Stimulated activated naive B cell treated with anti-CD40 and anti-IgM and Interleukin-4, amounts not matched to agents 10 μg/mL and 1 μg/mL and 100 μg/mL, for 72 hours (primary cell): ENCODE results near the gene CEP164.

ENCODE experiments used
- ATAC-seq, 2 donors: fragments of 150-1000 bp; cut with Tn5 transposase; replicated peaks; 2 replicates each; pipeline ENCODE4 v1.10.0; 2021; ENCODE audit warnings: moderate library complexity in 1 of 2
- DNase-seq: peaks from one replicate; pipeline ENCODE4 v3.0.0; 2021
- H3K27ac Mint-ChIP-seq: one replicate; pipeline ENCODE4 v1.8.0; 2022; ENCODE audit warnings: mild to moderate bottlenecking, mixed read lengths
- H3K27me3 Mint-ChIP-seq, 2 donors: one replicate each; pipeline ENCODE4 v1.8.0; 2022; ENCODE audit warnings: mixed read lengths in 2 of 2
- H3K36me3 Mint-ChIP-seq, 2 donors: one replicate each; pipeline ENCODE4 v1.8.0; 2022; ENCODE audit warnings: mixed read lengths in 2 of 2, mild to moderate bottlenecking in 1 of 2
- H3K4me1 Mint-ChIP-seq, 2 donors: one replicate each; pipeline ENCODE4 v1.8.0; 2022; ENCODE audit warnings: mixed read lengths in 2 of 2, mild to moderate bottlenecking in 1 of 2
- H3K4me3 Mint-ChIP-seq, 2 donors: one replicate each; pipeline ENCODE4 v1.8.0; 2022; ENCODE audit warnings: mild to moderate bottlenecking in 2 of 2, mixed read lengths in 2 of 2, moderate library complexity in 1 of 2
- H3K9me3 Mint-ChIP-seq, 2 donors: one replicate each; pipeline ENCODE4 v1.8.0; 2022; ENCODE audit warnings: mixed read lengths in 2 of 2, mild to moderate bottlenecking in 1 of 2

The CEP164 gene

GRCh38 chr11:117327567-117328374 is at the start of gene CEP164:
Gene CEP164, plus strand, starts transcription at chr11:117327854. Its CDS starts 10,733 bp downstream, at chr11:117338587.
- peak within 1 kb of the TSS; percentile 33 to 52 for H3K4me3 Mint-ChIP-seq
- H3K36me3 Mint-ChIP-seq: peaks cover 2 to 10% of the 10 kb centered on the region in 2 donors
- H3K27ac Mint-ChIP-seq: no peak within 1 kb of the TSS
- peaks cover 9% of the 10 kb centered on the region in 2 donors for H3K4me1 Mint-ChIP-seq
- ATAC-seq (peak; percentile 95), DNase-seq (peak; percentile 95)
- H3K9me3 Mint-ChIP-seq: no peaks in the 10 kb centered on the region
- H3K27me3 Mint-ChIP-seq: no peaks in the 10 kb centered on the region

- no peaks in the 10 kb centered on the region for H3K9me3 Mint-ChIP-seq
- no peak overlapping the region for H3K4me3 Mint-ChIP-seq
- H3K36me3 Mint-ChIP-seq: peaks cover 35 to 58% of the 10 kb centered on the region in 2 donors
- no peaks in the 10 kb centered on the region for H3K27me3 Mint-ChIP-seq
- ATAC-seq (no peak), DNase-seq (no peak)
- H3K4me1 Mint-ChIP-seq: no peaks in the 10 kb centered on the region
- no peak overlapping the region for H3K27ac Mint-ChIP-seq
These were observed 49.3 kb upstream of the CEP164 start for GRCh38 chr11:117278347-117278746.

GRCh38 chr11:117279711-117280376 is 47.8 kb upstream of the CEP164 start:
- Mint-ChIP-seq H3K27me3 (no peaks in the 10 kb centered on the region), H3K9me3 (no peaks in the 10 kb centered on the region), H3K36me3 (peaks cover 34 to 51% of the 10 kb centered on the region in 2 donors), H3K27ac (no peak overlapping the region), H3K4me1 (no peaks in the 10 kb centered on the region), H3K4me3 (no peak overlapping the region)
- DNase-seq (no peak), ATAC-seq (no peak)

GRCh38 chr11:117281159-117281558 is 46.5 kb upstream of the CEP164 start:
- Mint-ChIP-seq H3K27ac (no peak overlapping the region), H3K4me3 (no peak overlapping the region), H3K9me3 (no peaks in the 10 kb centered on the region), H3K4me1 (no peaks in the 10 kb centered on the region), H3K27me3 (no peaks in the 10 kb centered on the region), H3K36me3 (peaks cover 35 to 49% of the 10 kb centered on the region in 2 donors)
- DNase-seq (no peak), ATAC-seq (no peak)

- no peaks in the 10 kb centered on the region for H3K9me3 Mint-ChIP-seq
- H3K4me3 Mint-ChIP-seq: no peak overlapping the region
- ATAC-seq (no peak), DNase-seq (no peak)
- peaks cover 37 to 54% of the 10 kb centered on the region in 2 donors for H3K36me3 Mint-ChIP-seq
- H3K27ac Mint-ChIP-seq: no peak overlapping the region
- no peaks in the 10 kb centered on the region for H3K27me3 Mint-ChIP-seq
- no peaks in the 10 kb centered on the region for H3K4me1 Mint-ChIP-seq
These were observed 45.8 kb upstream of the CEP164 start for GRCh38 chr11:117281869-117282268.

- DNase-seq (no peak), ATAC-seq (no peak)
- H3K9me3 Mint-ChIP-seq: no peaks in the 10 kb centered on the region
- no peaks in the 10 kb centered on the region for H3K27me3 Mint-ChIP-seq
- H3K36me3 Mint-ChIP-seq: peaks cover 40 to 58% of the 10 kb centered on the region in 2 donors
- H3K4me1 Mint-ChIP-seq: no peaks in the 10 kb centered on the region
- H3K4me3 Mint-ChIP-seq: no peak overlapping the region
- H3K27ac Mint-ChIP-seq: no peak overlapping the region
These were observed 44.7 kb upstream of the CEP164 start for GRCh38 chr11:117282956-117283355.

GRCh38 chr11:117284053-117284452 is 43.6 kb upstream of the CEP164 start:
- Mint-ChIP-seq H3K27me3 (no peaks in the 10 kb centered on the region), H3K4me1 (no peaks in the 10 kb centered on the region), H3K27ac (no peak overlapping the region), H3K9me3 (no peaks in the 10 kb centered on the region), H3K4me3 (no peak overlapping the region), H3K36me3 (peaks cover 40 to 61% of the 10 kb centered on the region in 2 donors)
- DNase-seq (no peak), ATAC-seq (no peak)

GRCh38 chr11:117286588-117286987 is 41.1 kb upstream of the CEP164 start:
- Mint-ChIP-seq H3K9me3 (no peaks in the 10 kb centered on the region), H3K27me3 (no peaks in the 10 kb centered on the region), H3K4me1 (no peaks in the 10 kb centered on the region), H3K4me3 (no peak overlapping the region), H3K36me3 (peaks cover 37 to 55% of the 10 kb centered on the region in 2 donors), H3K27ac (no peak overlapping the region)
- ATAC-seq (no peak), DNase-seq (no peak)

GRCh38 chr11:117287668-117288067 is 40.0 kb upstream of the CEP164 start:
- Mint-ChIP-seq H3K27me3 (no peaks in the 10 kb centered on the region), H3K9me3 (no peaks in the 10 kb centered on the region), H3K36me3 (peaks cover 27 to 45% of the 10 kb centered on the region in 2 donors), H3K4me3 (no peak overlapping the region), H3K27ac (no peak overlapping the region), H3K4me1 (no peaks in the 10 kb centered on the region)
- ATAC-seq: no peak
- DNase-seq: no peak

GRCh38 chr11:117289795-117290194 is 37.9 kb upstream of the CEP164 start:
- H3K27me3 Mint-ChIP-seq: no peaks in the 10 kb centered on the region
- no peaks in the 10 kb centered on the region for H3K4me1 Mint-ChIP-seq
- ATAC-seq (no peak), DNase-seq (no peak)
- H3K27ac Mint-ChIP-seq: no peak overlapping the region
- peaks cover 20 to 41% of the 10 kb centered on the region in 2 donors for H3K36me3 Mint-ChIP-seq
- no peak overlapping the region for H3K4me3 Mint-ChIP-seq
- no peaks in the 10 kb centered on the region for H3K9me3 Mint-ChIP-seq

GRCh38 chr11:117290809-117291396 is 36.8 kb upstream of the CEP164 start, which contains the start of gene BACE1-AS:
Gene BACE1-AS, plus strand, starts transcription at chr11:117291346.
- Mint-ChIP-seq H3K9me3 (no peaks in the 10 kb centered on the region), H3K27ac (no peak within 1 kb of the TSS), H3K27me3 (no peaks in the 10 kb centered on the region), H3K4me3 (no peak within 1 kb of the TSS), H3K4me1 (no peaks in the 10 kb centered on the region), H3K36me3 (peaks cover 13 to 36% of the 10 kb centered on the region in 2 donors)
- ATAC-seq: no peak
- no peak for DNase-seq

- H3K9me3 Mint-ChIP-seq: no peaks in the 10 kb centered on the region
- ATAC-seq (no peak), DNase-seq (no peak)
- no peaks in the 10 kb centered on the region for H3K4me1 Mint-ChIP-seq
- peaks cover 9 to 24% of the 10 kb centered on the region in 2 donors for H3K36me3 Mint-ChIP-seq
- no peak overlapping the region for H3K4me3 Mint-ChIP-seq
- H3K27me3 Mint-ChIP-seq: no peaks in the 10 kb centered on the region
- H3K27ac Mint-ChIP-seq: no peak overlapping the region
These were observed 35.0 kb upstream of the CEP164 start for GRCh38 chr11:117292616-117293015.

- Mint-ChIP-seq H3K27ac (no peak overlapping the region), H3K36me3 (peaks cover 0 to 10% of the 10 kb centered on the region in 2 donors), H3K27me3 (peaks cover 0 to under 1% of the 10 kb centered on the region in 2 donors), H3K4me3 (no peak overlapping the region), H3K4me1 (peaks cover 0 to under 1% of the 10 kb centered on the region in 2 donors), H3K9me3 (no peaks in the 10 kb centered on the region)
- DNase-seq: no peak
- no peak for ATAC-seq
These were observed 32.1 kb upstream of the CEP164 start for GRCh38 chr11:117295438-117296137.

- Mint-ChIP-seq H3K4me3 (no peak overlapping the region), H3K36me3 (peaks cover 0 to 4% of the 10 kb centered on the region in 2 donors), H3K4me1 (peaks cover 0 to 4% of the 10 kb centered on the region in 2 donors), H3K9me3 (no peaks in the 10 kb centered on the region), H3K27me3 (peaks cover 0 to 5% of the 10 kb centered on the region in 2 donors), H3K27ac (no peak overlapping the region)
- DNase-seq (no peak), ATAC-seq (no peak)
These were observed 30.8 kb upstream of the CEP164 start for GRCh38 chr11:117296881-117297280.
